ENCODE measurements around the gene TBPL2.

DNA sequence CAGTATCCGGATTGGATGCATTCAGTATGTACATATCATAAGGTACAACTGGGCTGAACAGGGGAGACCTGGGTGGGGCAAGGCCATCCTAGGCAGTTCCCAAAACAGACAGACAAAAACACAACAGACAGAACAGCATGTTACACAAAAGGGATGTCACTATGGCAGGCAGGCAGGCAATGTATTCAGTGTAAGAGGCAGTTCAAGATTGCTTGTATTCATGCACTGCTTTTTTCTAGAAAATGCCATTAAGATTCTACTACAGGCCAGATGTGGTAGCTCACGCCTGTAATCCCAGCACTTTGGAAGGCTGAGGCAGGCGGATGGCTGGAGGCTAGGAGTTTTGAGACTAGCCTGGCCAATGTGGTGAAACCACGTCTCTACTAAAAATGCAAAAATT is 3.5 kb downstream of the TBPL2 start:
- TF ChIP-seq, protein P1, sequence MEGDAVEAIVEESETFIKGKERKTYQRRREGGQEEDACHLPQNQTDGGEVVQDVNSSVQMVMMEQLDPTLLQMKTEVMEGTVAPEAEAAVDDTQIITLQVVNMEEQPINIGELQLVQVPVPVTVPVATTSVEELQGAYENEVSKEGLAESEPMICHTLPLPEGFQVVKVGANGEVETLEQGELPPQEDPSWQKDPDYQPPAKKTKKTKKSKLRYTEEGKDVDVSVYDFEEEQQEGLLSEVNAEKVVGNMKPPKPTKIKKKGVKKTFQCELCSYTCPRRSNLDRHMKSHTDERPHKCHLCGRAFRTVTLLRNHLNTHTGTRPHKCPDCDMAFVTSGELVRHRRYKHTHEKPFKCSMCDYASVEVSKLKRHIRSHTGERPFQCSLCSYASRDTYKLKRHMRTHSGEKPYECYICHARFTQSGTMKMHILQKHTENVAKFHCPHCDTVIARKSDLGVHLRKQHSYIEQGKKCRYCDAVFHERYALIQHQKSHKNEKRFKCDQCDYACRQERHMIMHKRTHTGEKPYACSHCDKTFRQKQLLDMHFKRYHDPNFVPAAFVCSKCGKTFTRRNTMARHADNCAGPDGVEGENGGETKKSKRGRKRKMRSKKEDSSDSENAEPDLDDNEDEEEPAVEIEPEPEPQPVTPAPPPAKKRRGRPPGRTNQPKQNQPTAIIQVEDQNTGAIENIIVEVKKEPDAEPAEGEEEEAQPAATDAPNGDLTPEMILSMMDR (IDR thresholded peaks at IDR 0.05), result no peak
- TF ChIP-seq POLR2AphosphoS5 (IDR thresholded peaks at IDR 0.05; ENCODE audit: insufficient read depth in 1 of 2, low read depth in 1 of 2), result no peak
- TF ChIP-seq POLR2A (IDR thresholded peaks at IDR 0.05), result no peak
